Measurements from ENCODE around the gene POPDC3. TPM values are rescaled to one million over a fixed set of nuclear protein-coding genes. Genes with fewer than 3 reads are reported as not detected.
A peak's percentile ranks its signal among the peaks of the same experiment; 100 is the strongest.

The POPDC3 gene
- total and polyA plus RNA-seq, 2 of the 4 experiments (the other 2 are of a cell fraction) = 22.7 to 25.8 TPM

GRCh38 chr6:105209950-105210706 is 30.3 kb upstream of the POPDC3 start:
- peak overlapping the region; percentile 80 for H2BK5ac ChIP-seq (ENCODE audit: low read depth, low read length, poor library complexity, severe bottlenecking)
- peak overlapping the region; percentile 87 for H2BK120ac ChIP-seq (ENCODE audit: low read depth, low read length)
- H3K9me3 ChIP-seq (ENCODE audit: control insufficient read depth, insufficient read depth, low read length) = no peaks in the 10 kb centered on the region
- BruUV-seq (replicated peaks) = no TSS peak
- no peak overlapping the region for H3K9ac ChIP-seq (ENCODE audit: low read depth, low read length)
- H3K4me3 ChIP-seq (ENCODE audit: insufficient read depth, low read depth, low read length) = no peak overlapping the region
- no peak overlapping the region for H3K56ac ChIP-seq (ENCODE audit: extremely low read depth, insufficient read depth, low read length)
- H2AK5ac ChIP-seq (ENCODE audit: low read depth, low read length) = peak overlapping the region; percentile 24; the same call in 1 of the 2 replicates
- ATAC-seq (ENCODE audit: low read depth) (peak; percentile 84), DNase-seq (peak; percentile 85)
- peak overlapping the region; percentile 60 for H3K18ac ChIP-seq (ENCODE audit: low read depth, low read length)
- in situ Hi-C loops (cut with MboI; ENCODE audit: low sequenced_read_pairs) = no loop called here
- intact Hi-C loops (cut with micrococcal nuclease) = loop anchor here (1.0 kb wide), 1 partner anchor 9 kb away; no protein-coding TSS in a partner anchor
- H2AFZ ChIP-seq (replicated peaks; ENCODE audit: low read length, poor library complexity) = peak overlapping the region; percentile 75
- H3K79me1 ChIP-seq (ENCODE audit: low read depth in 1 of 2, low read length in 2 of 2) = no peaks in the 10 kb centered on the region
- no peaks in the 10 kb centered on the region for H4K20me1 ChIP-seq (ENCODE audit: insufficient read depth, low read length)
- dilution Hi-C loops (cut with HindIII; ENCODE audit: low sequenced_read_pairs, unreplicated experiment) = no loop called here
- H3K4me1 ChIP-seq (ENCODE audit: control insufficient read depth, insufficient read depth, low read length) = peaks cover 12% of the 10 kb centered on the region
- no peak overlapping the region for H2AK9ac ChIP-seq (replicated peaks; ENCODE audit: low read depth, low read length, poor library complexity)
- H4K8ac ChIP-seq (ENCODE audit: low read depth in 2 of 2, low read length in 2 of 2) = peak overlapping the region; percentile 15 to 72; a peak in 3 of 4 replicates
- peak overlapping the region; percentile 62; the same call in 1 of the 2 replicates for H3K27ac ChIP-seq (ENCODE audit: insufficient read depth, low read length)
- H2BK15ac ChIP-seq (ENCODE audit: low read depth, low read length) = peak overlapping the region; percentile 47; the same call in 2 of the 3 replicates
- peak overlapping the region; percentile 75; the same call in 1 of the 2 replicates for H4K91ac ChIP-seq (ENCODE audit: insufficient read depth, low read depth, low read length)
- no peaks in the 10 kb centered on the region for H3K27me3 ChIP-seq (ENCODE audit: control insufficient read depth, insufficient read depth, low read length)
- 83% methylated on average over 1 of the region's 5 CpGs; no CpG with 5 or more reads in 1 of the 2 experiments for WGBS, 2 experiments (ENCODE audit: extremely low coverage in 2 of 2, insufficient read length in 1 of 2)
- H3K4me2 ChIP-seq (ENCODE audit: low read depth, low read length) = peak overlapping the region; percentile 40; the same call in 1 of the 2 replicates
- H4K5ac ChIP-seq (ENCODE audit: low read depth, low read length) = peak overlapping the region; percentile 2
- ChIA-PET POLR2A (ENCODE audit: unreplicated experiment) (no interaction called here), CTCF (interaction anchor here (0.9 kb wide), 1 partner anchor 22 kb away, joined by 3 read pairs; no protein-coding TSS in a partner anchor)
- peak overlapping the region; percentile 66 for H3K4ac ChIP-seq (ENCODE audit: low read depth, low read length)
- H3K23ac ChIP-seq (ENCODE audit: low read depth, low read length) = peak overlapping the region; percentile 52; the same call in 1 of the 2 replicates
- peak overlapping the region; percentile 65 for H3K14ac ChIP-seq (replicated peaks; ENCODE audit: low read depth, low read length)
- no peaks in the 10 kb centered on the region for H3K36me3 ChIP-seq (ENCODE audit: control insufficient read depth, insufficient read depth, low read length)
- H3K9me1 ChIP-seq (ENCODE audit: insufficient read depth, low read length) = peaks cover 3% of the 10 kb centered on the region; the same call in 1 of the 2 replicates
- H2BK20ac ChIP-seq (ENCODE audit: low read depth, low read length) = peak overlapping the region; percentile 45; the same call in 1 of the 2 replicates
- TF ChIP-seq RAD21 (IDR thresholded peaks at IDR 0.05; ENCODE audit: low read length) (no peak), MAFK (IDR thresholded peaks at IDR 0.05; ENCODE audit: low read depth, low read length) (peak; percentile 79), MAZ (IDR thresholded peaks at IDR 0.05; ENCODE audit: borderline replicate concordance, low read depth, low read length) (no peak), CEBPB (IDR thresholded peaks at IDR 0.05; ENCODE audit: low read depth, low read length) (peak; percentile 89), NFE2L2 (IDR thresholded peaks at IDR 0.05; ENCODE audit: low read depth, low read length) (peak; percentile 97), POLR2A (IDR thresholded peaks at IDR 0.05; ENCODE audit: low read depth, low read length) (no peak), ELK1 (IDR thresholded peaks at IDR 0.05; ENCODE audit: borderline replicate concordance, low read depth, low read length) (no peak), BHLHE40 (IDR thresholded peaks at IDR 0.05; ENCODE audit: low read depth, low read length) (no peak), RCOR1 (IDR thresholded peaks at IDR 0.05; ENCODE audit: insufficient replicate concordance, low read length) (no peak), SMC3 (IDR thresholded peaks at IDR 0.05; ENCODE audit: low read depth, low read length) (no peak), FOS (IDR thresholded peaks at IDR 0.05; ENCODE audit: low read depth, low read length) (0 out of 2 replicates have a peak, but pooled peaks have one; percentile 32), CTCF (conservative IDR thresholded peaks at IDR 0.05; ENCODE audit: low read depth, low read length) (no peak), USF2 (IDR thresholded peaks at IDR 0.05; ENCODE audit: low read depth, low read length) (no peak)

Measured in IMR-90 (cell line).